DND-41 (cell line): ENCODE measurements around the gene EXOC3L1.

Experiments used
- CTCF ChIP-seq: IDR thresholded peaks from 2 replicates; pipeline ENCODE4 v1.5.1; 2012; ENCODE audit warnings: borderline replicate concordance, low read length, moderate library complexity, mild to moderate bottlenecking; ENCODE audit not compliant: poor library complexity, severe bottlenecking; ENCODE audit errors: extremely low read depth
- EZH2 ChIP-seq: IDR thresholded peaks from 3 replicates; pipeline ENCODE4 v1.6.1; 2012; ENCODE audit warnings: borderline replicate concordance, low read depth, mild to moderate bottlenecking, moderate library complexity, low read length, inconsistent platforms; ENCODE audit not compliant: severe bottlenecking

- TF ChIP-seq CTCF (no peak), EZH2 (no peak)
Observed at GRCh38 chr16:67150833-67151396, 39.0 kb downstream of the EXOC3L1 start, which contains the start of gene B3GNT9.
